Endothelial cell of umbilical vein (primary cell): ENCODE results near the gene SP140.

Source experiments
- MYC ChIP-seq: IDR thresholded peaks from one replicate; pipeline ENCODE4 v1.6.1; 2011; ENCODE audit warnings: mild to moderate bottlenecking, low read depth, low read length
- POLR2A ChIP-seq: IDR thresholded peaks from 2 replicates; pipeline ENCODE4 v1.6.1; 2012; ENCODE audit warnings: low read depth, mild to moderate bottlenecking, control low read depth, low read length
- TF ChIP-seq, protein P1 (sequence below), 2 donors: IDR thresholded peaks; 1 replicate in 1 of 2; 2 replicates in 1 of 2; pipeline ENCODE4 v1.5.1; 2011; ENCODE audit warnings: low read length in 2 of 2, mild to moderate bottlenecking in 2 of 2, moderate library complexity in 2 of 2, control low read depth in 1 of 2, inconsistent platforms in 1 of 2, low read depth in 1 of 2; ENCODE audit not compliant: insufficient read depth in 1 of 2; ENCODE audit errors: extremely low read depth in 1 of 2

DNA sequence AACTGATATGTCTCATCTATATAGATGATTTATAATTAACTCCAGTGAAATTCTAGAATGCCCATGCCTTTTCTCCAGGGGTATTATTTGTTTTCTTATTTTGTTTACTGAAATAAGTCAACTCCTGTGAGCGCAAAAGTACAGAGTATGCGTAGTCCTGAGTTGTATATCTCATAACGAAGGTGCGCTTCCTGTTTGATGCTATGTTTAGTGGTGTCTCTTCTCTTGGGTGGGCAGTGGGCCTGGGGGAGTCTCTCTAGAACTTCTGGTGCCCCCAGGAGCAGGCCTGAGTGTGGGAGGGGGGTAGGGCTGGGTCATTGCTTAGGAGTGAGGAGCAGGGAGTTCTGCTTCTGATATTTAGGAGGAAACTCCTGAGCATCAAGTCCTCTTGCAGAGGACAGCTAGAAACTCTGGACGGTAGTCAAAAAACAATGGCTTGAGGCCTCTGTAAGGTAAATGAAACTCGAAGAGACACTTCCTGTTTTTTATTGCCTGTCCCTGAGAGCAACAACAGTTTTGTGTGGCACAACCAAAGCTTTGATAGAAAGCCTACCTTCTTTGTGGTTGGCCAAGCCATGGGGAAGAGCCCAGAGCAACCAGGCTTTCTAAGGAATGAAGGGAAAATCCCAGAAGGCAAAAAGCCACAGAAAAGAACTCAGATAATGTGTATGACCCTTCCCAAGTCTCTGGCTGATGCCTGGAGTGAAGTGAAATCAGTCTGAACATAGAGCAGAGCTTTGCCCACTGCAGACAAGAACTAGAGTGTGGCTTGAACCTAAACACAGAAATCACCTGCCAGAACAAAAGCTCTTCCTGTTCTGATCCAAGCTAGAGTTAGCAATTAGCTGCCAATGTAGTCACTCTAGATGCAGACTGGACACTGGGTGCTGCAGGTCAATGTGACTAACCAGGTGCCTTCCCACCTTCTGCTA is 92.9 kb downstream of the SP140 start:
- TF ChIP-seq, protein P1, sequence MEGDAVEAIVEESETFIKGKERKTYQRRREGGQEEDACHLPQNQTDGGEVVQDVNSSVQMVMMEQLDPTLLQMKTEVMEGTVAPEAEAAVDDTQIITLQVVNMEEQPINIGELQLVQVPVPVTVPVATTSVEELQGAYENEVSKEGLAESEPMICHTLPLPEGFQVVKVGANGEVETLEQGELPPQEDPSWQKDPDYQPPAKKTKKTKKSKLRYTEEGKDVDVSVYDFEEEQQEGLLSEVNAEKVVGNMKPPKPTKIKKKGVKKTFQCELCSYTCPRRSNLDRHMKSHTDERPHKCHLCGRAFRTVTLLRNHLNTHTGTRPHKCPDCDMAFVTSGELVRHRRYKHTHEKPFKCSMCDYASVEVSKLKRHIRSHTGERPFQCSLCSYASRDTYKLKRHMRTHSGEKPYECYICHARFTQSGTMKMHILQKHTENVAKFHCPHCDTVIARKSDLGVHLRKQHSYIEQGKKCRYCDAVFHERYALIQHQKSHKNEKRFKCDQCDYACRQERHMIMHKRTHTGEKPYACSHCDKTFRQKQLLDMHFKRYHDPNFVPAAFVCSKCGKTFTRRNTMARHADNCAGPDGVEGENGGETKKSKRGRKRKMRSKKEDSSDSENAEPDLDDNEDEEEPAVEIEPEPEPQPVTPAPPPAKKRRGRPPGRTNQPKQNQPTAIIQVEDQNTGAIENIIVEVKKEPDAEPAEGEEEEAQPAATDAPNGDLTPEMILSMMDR (IDR thresholded peaks at IDR 0.05; ENCODE audit: extremely low read depth in 1 of 2, insufficient read depth in 1 of 2, low read depth in 1 of 2, low read length in 2 of 2): no peak
- TF ChIP-seq POLR2A (no peak), MYC (no peak)
